HTERT RPE-1 (cell line): ENCODE measurements around the gene DEPDC7.
"Not testable (repeated sequence)": the region's sequence is repeated elsewhere in the genome, so short reads cannot be mapped to it uniquely, and the experiment has no call there.

Experiments
- in situ Hi-C: fragments of 300-500 bp; cut with MboI; formaldehyde crosslinking; loops from 4 replicates; pipeline ENCODE4 v1.14.3; 2020; ENCODE audit warnings: low sequenced_read_pairs

The DEPDC7 gene

DNA sequence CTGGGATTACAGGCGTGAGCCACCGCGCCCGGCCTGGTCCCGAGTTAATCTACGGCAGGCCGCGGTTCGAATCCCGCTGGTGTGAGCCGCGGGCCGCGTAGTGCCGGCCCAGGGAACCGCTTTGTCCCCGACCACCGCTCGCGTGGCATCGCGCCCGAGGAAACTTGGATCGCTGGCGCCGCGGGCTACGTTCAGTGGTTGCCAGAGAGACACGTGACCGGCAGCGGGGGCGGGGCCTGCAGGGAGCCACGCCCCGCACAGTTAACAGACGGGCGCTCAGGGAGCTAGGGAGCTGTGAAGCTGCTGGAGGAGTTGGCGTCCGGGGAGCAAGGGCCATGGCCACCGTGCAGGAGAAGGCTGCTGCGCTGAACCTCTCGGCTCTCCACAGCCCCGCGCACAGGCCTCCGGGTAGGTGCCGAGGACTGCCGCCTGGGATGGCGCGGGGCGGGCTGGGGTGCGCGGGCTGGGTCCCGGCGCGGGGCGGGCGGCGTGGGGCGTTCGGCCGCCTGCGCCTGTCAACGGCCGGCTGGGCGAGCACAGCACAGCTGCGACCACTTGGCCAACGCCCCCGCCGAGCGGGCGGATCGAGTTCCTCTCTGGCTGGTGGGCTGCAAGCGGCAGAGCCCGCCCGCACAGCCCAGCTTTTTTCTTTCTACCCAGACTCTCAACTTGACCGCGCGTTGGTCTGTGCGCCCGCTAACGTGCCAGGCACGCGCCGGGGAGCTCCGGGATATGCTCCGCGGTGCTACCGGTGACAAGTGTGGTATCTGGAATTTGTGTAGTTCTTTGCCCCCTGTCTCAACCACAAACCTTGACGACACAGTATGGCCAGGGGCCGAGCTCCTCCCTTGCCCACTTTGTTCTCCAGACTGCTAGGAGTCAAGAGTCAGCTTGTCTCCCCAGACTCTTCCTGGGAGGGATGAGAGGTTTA is at the start of gene DEPDC7:
TSS of gene DEPDC7 (plus strand) at position 258 of the 931 bp plus-strand sequence. CDS start at position 336, 78 bp downstream.
- in situ Hi-C loops = no loop called here

DNA sequence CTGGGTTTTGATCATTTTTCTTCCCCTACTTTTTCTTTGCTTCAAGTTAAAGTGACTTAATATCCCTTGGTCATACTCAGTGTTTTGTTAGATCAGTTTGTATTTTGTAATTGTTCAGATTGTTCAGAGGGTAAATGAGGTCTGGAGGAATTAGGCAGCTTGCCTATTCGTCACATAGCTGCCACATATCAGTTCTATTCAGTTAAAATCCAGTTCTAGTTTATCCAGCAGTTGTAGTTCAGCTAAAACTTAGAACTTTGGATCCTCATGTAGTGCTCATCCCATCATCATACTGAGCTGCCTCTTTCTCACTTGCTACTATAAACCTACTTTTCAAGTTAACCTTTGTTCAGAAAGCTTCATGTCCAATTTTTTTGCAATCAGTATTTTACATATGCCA is 47.1 kb upstream of the DEPDC7 start:
- in situ Hi-C loops = no loop called here

DNA sequence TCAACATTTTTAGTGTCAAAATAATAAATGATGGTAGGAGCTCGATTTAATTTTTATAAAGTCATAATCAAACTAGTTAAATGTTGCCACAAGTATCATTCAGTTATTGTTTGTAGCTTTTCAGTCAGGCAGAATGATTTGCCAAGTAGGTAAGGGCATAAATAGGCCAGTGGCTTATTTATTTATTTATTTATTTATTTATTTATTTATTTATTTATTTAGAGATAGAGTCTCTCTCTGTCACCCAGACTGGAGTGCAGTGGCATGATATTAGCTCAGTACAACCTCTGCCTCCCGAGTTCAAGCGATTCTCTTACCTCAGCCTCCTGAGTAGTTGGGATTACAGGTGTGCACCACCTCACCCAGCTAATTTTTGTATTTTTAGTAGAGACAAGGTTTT is 43.4 kb upstream of the DEPDC7 start:
- in situ Hi-C loops = not testable (repeated sequence)

DNA sequence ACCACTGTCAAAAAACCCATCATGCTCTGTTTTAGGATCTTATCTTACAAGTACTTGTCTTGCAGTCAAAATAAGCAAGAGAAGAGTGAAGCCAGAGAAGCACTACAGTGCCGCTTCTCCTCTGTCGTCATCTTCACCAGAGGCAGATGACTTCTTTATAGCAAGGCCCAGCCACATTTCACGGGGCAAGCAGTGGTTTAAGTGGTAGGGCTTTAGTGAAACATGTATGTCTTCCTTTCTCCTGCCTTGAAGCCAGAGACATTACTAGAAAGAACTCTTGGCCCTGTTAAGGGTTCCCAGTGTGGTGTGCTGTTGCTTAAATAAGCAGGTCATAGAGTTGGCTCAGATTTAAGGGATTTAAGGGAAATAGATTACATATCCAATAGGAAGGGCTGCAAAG is 42.9 kb upstream of the DEPDC7 start:
- in situ Hi-C loops = no loop called here

DNA sequence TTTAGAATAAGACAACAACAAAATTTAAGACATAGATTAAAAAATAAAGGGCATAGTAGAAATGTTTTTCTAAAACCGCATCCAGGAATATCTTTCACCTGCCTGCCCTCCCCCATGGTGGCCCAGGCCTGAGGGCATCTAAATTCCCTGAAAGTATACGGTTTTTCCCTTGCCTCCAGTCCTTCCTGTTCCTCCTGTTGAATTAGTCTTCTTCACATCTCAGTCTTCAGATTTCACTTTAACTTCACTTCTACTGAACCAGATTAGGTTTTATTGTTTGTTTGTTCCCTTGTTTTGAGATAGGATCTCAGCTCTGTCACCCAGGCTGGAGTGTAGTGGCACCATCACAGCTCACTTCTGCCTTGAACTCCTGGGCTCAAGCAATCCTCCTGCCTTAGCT is 33.1 kb upstream of the DEPDC7 start:
- in situ Hi-C loops = no loop called here

DNA sequence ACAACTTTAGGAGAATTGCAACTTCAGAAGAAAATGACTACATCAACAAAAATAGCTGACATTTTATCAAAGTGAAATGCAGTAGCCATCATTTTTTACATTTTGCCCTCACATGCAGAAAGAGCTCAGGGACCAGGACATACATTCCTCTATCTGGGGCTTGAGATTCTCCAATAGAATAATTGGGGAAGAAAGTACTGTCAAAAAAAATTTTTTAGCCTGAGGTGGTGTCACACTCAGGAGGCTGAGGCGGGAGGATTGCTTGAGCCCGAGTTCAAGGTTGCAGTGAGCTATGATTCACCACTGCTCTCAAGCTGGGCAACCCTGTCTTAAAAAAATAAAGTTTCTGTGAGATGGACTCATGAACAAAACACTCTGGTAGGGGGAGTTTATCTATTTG is 32.2 kb upstream of the DEPDC7 start:
- in situ Hi-C loops = no loop called here

DNA sequence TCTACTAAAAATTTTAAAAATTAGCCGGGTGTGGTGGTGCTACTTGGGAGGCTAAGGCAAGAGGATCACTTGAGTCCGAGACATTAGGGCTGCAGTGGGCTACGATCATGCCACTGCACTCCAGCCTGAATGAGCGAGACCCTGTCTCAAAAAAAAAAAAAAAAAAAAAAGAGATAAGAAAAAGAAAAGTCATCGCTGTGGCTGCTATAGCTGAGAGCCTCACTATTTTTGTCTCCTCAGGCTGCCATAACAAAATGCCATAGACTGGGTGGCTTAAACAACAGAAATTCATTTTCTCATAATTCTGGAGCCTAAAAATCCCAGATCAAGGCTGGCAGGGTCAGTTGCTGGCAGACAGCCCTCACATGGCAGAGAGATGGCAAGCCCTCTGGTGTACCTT is 30.1 kb upstream of the DEPDC7 start:
- in situ Hi-C loops = no loop called here

DNA sequence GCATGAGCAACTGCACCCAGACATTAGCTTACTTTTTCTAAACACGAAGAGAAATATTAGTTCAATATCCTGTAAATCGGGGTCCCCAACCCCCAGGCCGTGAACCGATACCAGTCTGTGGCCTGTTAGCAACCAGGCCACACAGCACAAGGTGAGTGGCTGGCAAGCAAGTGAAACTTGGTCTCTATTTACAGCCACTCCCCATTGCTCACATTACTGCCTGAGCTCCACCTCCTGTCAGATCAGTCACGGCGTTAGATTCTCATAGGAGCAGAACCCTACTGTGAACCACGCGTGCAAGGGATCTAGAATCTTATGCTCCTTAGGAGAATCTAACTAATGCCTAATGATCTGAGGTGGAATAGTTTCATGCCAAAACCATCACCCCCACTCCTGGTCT is 27.8 kb upstream of the DEPDC7 start:
- in situ Hi-C loops = no loop called here

DNA sequence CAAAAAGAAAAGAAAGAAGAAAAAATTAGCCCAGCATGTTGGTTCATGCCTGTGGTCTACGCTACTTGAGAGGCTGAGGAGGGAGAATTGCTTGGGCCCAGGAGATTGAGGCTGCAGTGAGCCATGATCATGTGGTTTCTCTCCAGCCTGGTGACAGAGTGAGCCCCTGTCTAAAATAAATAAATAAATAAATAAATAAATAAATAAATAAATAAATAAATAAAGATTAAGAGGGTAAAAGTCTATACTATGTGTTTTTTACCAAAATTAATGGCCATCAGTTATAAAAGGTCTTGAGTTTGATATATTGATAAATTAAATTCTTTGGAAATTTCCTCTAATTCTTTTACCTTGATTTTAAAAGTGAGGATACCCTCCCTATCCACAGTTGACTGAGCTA is 25.2 kb upstream of the DEPDC7 start:
- in situ Hi-C loops = no loop called here

DNA sequence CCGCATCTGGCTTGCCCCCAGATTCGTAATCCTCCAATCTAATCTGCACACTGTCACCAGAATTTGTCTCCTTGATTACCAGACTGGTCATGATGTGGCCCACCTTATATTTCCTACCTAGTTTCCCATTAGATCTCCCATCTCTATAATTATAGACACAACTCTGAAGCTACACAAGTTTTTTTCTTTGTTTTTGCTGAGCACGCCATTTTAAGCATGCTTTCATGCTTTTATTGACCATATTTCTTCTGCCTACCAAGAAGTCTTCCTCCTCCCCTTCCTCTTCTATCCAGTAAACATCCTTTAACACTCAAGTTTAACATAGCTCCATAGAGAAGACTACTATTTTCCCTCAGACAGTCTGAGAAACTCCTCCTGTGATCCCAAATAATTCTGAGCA is 24.3 kb upstream of the DEPDC7 start:
- in situ Hi-C loops = no loop called here

DNA sequence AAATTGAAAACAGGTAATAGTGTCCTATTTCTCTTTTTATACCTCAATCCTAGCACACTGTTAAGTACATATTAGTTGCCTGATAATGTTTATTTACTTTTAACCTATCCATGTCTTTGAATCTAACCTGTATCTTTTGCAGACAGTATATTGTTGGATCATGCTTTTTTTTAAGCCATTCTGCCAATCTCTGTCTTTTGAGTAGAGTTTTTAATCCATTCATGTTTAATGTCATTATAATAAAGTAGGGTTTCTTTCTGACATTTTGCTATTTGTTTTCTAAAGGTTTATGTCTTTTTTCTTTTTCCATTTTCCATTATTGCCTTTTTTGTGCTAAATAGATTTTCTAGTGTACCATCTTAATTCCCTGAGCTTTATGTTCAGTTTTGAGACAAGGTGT is 23.8 kb upstream of the DEPDC7 start:
- in situ Hi-C loops = no loop called here

DNA sequence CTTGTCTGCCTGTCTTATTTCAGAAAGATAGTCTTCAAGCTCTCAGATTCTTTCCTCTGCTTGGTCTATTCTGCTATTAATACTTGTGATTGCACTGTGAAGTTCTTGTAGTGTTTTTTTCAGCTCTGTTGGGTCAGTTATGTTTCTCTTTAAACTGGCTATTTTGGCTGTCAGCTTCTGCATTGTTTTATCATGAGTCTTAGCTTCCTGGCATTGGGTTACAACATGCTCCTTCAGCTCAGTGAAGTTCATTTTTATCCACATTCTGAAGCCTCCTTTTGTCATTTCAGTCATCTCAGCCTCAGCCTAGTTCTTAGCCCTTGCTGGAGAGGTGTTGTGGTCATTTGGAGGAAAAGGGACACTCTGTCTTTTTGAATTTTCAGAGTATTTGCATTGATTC is 15.5 kb upstream of the DEPDC7 start:
- in situ Hi-C loops = no loop called here

DNA sequence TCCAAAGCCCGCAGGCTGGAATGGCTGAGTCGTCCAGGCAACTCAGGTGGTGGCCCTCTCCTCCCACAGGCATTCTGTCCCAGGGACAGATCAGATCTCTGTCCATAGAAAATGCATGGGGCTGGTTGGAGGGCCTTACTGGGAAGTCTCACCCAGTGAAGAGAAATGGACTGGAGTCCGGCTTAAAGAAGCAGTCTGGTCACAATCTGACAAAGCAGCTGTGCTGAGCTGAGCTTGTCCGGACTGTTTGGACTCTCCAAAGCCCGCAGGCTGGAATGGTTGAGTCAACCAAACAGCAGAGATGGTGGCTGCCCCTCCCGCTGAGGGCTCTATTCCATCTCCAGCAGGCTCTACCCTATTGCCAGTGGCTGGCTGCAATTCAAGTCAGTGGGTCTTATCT is 14.4 kb upstream of the DEPDC7 start:
- in situ Hi-C loops = no loop called here

DNA sequence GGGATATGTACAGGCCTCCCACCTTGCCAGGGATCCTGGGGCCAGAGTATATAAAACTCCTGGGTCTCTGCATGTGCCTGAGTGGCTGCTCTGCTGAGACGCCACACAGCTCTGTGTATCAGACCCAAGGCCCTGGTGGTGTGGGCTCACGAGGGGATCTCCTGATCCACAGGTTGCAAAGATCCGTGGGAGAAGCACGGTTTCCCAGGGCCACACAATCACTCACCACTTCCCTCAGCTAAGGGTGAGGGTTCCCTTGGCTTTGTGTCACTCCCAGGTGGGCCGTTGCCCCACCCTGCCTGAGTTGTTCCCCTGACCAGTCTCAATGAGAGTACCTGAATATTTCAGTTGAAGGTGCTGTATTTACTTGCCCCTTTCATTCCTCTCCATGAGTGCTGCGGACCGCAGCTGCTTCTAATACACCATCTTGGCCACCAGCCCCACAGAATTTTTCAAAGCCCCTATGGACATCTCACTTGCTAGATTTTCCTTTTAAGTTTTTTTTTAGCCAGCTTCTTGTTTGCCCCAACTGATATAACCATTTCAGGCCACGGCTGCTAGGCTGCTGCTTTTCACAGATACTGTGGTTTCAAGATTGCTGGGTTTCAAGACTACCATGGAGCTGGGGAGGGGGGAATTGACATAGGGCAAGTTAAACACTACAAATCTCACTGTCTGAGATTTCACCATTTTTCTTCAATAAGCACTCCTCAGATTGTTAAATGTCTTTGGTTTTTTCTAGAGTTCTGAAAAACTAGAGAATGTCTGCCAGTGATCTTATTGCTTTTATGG is 13.7 kb upstream of the DEPDC7 start:
- in situ Hi-C loops = no loop called here

DNA sequence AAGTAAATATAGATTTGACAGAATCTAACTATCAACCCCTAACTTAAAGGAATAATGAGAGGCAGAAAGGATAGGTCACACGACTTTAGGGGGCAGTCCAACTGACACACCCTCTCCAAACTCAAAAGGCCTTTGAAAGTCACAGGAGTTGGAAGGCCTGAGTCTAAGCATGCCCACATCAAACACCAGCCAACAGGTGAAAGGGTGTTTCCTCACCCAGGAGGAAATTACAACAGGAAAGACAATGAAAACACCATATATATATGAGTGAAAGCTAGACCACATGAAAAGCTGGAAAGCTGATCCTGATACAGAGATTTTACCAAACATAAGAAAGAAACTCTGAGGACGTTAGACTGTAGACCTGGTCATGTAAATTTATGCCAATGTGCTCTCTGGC is 10.5 kb upstream of the DEPDC7 start:
- in situ Hi-C loops = no loop called here

DNA sequence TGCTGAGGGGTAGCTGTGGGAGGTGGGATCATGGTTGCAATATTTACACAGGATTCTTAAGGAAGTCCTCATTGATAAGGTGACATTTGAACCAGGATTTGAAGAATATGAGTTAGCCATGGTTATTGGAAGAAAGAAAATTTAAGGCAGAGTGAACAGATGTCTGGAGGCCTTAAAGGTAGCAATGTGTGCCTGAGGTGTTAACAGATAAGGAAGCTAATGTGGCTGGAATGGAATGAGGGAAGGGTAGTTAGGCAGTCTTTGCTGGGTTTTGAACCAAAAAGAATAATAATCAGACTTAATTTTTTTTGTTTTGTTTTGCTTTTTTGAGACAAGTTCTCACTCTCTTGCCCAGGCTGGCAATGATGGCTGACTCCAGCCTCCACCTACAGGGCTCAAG is 9.7 kb upstream of the DEPDC7 start:
- in situ Hi-C loops = no loop called here

DNA sequence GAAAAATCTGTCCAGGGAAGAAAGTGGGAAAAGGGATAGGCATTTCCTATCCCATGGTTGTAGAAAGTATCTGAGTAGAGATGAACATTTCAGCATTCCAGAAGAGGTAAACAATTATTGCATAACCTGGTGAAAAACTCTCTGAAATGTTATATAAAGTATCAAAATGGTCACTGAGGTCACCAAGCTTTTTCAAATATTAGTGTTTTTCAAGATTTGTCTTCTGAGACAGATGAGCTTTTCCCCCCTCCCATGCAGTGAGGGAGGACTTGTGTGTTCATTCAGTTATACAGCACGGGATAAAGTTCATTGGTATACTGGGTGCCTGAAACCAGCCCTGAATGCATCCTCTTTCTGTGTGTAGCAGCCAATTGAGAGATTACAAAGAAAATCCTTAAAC is 1.9 kb upstream of the DEPDC7 start:
- in situ Hi-C loops = no loop called here

DNA sequence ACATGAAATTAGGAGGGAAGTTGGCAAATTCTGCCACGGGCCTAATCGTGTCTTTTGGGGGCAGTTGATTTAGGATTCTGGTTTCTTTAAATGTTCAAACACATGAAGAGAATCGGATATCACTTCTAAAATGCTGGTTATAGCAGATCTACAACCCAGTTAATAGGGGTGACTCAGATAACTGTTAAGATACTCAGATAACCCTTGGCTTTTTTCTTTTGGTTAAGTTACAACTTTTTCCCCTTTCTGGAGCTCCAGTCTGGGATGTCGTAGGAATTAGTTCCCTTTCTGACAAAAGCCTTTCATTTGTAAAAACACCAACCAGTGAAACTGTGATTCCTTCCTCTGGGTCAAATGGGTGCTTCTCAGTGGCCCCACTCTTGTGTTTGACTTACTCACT is 976 bp downstream of the DEPDC7 start:
- in situ Hi-C loops = no loop called here

DNA sequence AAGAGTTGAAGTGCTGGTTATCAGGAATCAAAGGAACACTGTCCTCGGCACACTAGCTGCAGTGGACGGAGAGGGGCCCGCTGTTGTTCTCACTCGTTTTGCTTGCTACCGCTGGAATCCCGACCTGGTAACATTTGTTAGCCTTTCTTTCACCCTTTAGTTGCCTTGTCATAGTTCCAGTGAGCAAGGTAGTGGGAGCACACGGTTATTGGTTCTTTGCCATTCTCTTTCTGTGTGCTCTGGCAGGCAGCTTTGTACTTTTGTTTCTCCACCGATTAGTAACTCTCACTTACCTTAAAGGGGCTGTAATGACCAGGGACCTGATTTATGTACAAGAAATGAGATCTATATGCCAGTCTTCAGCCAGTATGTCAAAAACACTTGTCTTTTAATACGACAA is 1.8 kb downstream of the DEPDC7 start:
- in situ Hi-C loops = no loop called here

DNA sequence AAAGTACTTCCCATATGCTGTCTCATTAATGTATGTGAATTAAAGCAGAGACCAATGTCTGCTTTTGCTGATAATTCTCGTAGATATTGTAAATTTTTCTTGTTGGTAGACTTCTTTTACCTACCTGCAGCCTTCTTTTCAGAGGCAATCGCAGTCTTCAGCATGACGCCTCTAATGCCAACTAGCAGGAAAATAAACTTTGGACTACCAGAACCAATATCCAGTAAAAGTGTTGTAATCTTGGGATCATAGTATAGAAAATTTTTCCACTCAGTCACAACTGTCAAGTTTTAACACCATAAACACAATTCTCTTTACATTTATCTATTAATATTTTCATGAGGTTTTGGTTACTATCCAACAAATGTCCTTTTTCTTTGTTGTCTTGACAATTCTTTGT is 2.3 kb downstream of the DEPDC7 start:
- in situ Hi-C loops = no loop called here

DNA sequence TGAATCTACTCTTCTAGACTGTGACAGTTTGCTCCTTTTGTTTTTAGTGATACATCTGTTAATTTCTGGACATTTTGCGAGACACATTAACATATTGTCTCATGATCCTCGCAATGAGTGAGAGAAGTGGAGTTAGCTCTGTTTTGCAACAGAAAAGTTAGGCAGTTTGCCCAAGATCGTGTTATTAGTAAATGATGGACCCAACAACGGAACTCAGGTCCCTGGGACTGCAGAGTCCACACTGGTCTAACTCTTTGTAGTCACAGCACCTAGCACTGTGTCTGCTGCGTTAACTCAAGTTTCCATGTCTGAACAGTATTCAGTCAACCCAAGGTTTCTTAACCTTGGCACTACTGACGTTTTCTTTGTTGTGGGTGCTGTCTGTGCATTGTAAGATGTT is 3.2 kb downstream of the DEPDC7 start:
- in situ Hi-C loops = no loop called here

DNA sequence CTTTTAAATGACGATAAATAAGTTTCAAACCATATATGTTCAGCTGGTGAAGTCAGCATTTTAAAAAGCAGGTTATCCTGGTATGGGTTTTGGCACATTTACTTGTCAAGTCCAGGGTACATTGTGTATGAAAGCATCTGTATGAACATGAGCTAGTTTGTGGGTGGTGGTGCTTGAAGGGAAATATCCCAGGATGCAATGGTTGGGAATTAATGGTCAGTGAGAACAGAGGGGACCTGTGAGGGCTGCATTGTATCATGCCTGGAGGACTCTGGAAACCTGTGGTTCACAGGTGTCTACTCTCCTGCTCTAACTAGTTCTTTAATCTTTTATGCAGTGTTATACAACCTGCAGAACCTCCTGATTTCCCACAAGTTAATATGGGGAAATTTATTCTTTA is 5.8 kb downstream of the DEPDC7 start:
- in situ Hi-C loops = no loop called here
